Osteoblast (primary cell): ENCODE results near the gene TMCC1. TPM values are rescaled to one million over a fixed set of nuclear protein-coding genes. Genes with fewer than 3 reads are reported as not detected.

Experiments used
- DNase-seq: peaks from one replicate; pipeline ENCODE4 v3.0.0; 2011; ENCODE audit warnings: low spot score, mixed read lengths; ENCODE audit not compliant: insufficient read length; ENCODE audit errors: missing footprints
- H2AFZ ChIP-seq: 2 replicates; pipeline ENCODE4 v1.6.0; 2011; ENCODE audit warnings: mild to moderate bottlenecking, low read length
- H3K27ac ChIP-seq: 2 replicates; pipeline ENCODE4 v1.5.1; 2011; ENCODE audit warnings: mild to moderate bottlenecking, low read depth, low read length, moderate library complexity
- H3K27me3 ChIP-seq: 2 replicates; pipeline ENCODE4 v1.6.0; 2012; ENCODE audit warnings: mild to moderate bottlenecking, control low read depth, inconsistent platforms, low read length, moderate library complexity; ENCODE audit not compliant: insufficient read depth
- H3K36me3 ChIP-seq: 2 replicates; pipeline ENCODE4 v1.5.1; 2011; ENCODE audit warnings: mild to moderate bottlenecking, low read length, control low read depth, moderate library complexity; ENCODE audit not compliant: insufficient read depth
- H3K4me1 ChIP-seq: 2 replicates; pipeline ENCODE4 v1.5.1; 2011; ENCODE audit warnings: mild to moderate bottlenecking, low read length, control low read depth, moderate library complexity; ENCODE audit not compliant: insufficient read depth
- H3K4me2 ChIP-seq: 2 replicates; pipeline ENCODE4 v1.6.0; 2011; ENCODE audit warnings: mild to moderate bottlenecking, low read length; ENCODE audit not compliant: insufficient read depth
- H3K4me3 ChIP-seq: fragments of 200-600 bp; sonication (generic); 3 replicates; pipeline ENCODE4 v1.5.1; 2012; ENCODE audit warnings: mild to moderate bottlenecking, low read length, inconsistent platforms; ENCODE audit not compliant: insufficient read depth
- H3K79me2 ChIP-seq: 2 replicates; pipeline ENCODE4 v1.6.0; 2012; ENCODE audit warnings: mild to moderate bottlenecking, low read length, control low read depth, inconsistent platforms; ENCODE audit not compliant: insufficient read depth
- H3K9me3 ChIP-seq: 2 replicates; pipeline ENCODE4 v1.5.1; 2011; ENCODE audit warnings: low read depth, low read length, control low read depth
- H4K20me1 ChIP-seq: 2 replicates; pipeline ENCODE4 v1.6.0; 2012; ENCODE audit warnings: mild to moderate bottlenecking, low read length, control low read depth; ENCODE audit not compliant: insufficient read depth
- total RNA-seq: library from RNA; depleted of rRNA; stranded (reverse); fragments of >200 nt; gene quantifications from 2 replicates; pipeline ENCODE4 v1.2.3, GENCODE V29; 2012
- TF ChIP-seq, protein P1 (sequence below): IDR thresholded peaks from 2 replicates; pipeline ENCODE4 v1.5.1; 2011; ENCODE audit warnings: mild to moderate bottlenecking, low read depth, low read length, moderate library complexity; ENCODE audit errors: extremely low read depth

The TMCC1 gene
- total RNA-seq, 1 donor: 17.4 TPM

DNA sequence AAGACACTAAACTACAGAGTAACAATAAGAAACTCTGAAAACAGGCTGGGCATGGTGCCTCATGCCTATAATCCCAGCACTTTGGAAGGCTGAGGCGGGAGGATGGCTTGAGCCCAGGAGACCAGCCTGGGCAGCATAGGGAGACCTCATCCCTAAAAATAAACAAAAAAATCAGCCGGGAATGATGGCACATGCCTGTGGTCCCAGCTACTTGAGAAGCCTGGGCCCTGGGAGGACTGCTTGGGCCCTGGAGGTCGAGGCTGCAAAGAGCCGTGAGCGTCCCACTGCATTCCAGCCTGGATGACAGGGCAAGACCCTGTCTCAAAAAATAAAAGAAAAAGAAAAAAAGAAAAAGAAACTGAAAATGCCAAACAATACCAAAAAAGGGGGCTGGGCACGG lies 55.4 kb downstream of the TMCC1 start:
- H3K4me2 ChIP-seq: no peak overlapping the region

DNA sequence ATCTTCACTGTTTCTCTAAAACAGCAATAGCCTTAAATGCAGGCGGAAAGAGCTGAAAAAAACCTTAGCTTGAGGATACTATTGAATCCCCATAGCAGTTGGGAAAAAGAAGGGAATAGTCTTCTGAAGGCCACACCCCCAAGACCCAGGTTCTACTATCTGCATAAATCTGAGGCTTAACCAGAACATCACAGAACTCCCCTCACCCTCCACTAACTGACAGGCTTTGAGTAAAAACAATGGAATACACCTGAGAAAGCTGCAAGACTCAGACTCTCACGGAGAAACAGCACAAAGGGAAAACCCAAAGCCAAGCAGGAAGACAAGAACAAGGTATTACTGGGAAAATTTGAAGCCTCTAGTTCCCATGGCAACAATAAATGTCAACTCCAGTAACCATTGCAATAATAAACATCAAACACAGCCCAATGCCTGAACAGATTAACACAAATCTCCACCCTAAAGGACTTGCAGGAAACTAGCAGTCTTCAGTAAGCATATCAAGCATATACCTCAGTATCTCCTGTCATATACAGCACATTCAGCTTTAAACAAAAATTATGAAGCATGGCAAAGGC lies 56.4 kb downstream of the TMCC1 start:
- H3K4me1 ChIP-seq: peaks cover 9% of the 10 kb centered on the region
- H3K4me2 ChIP-seq: peak overlapping the region; percentile 14
- no peaks in the 10 kb centered on the region for H3K36me3 ChIP-seq
- no peak overlapping the region for H3K4me3 ChIP-seq
- peaks cover 32% of the 10 kb centered on the region for H3K79me2 ChIP-seq
- no peak overlapping the region for H3K27ac ChIP-seq
- no peaks in the 10 kb centered on the region for H3K27me3 ChIP-seq
- TF ChIP-seq, protein P1, sequence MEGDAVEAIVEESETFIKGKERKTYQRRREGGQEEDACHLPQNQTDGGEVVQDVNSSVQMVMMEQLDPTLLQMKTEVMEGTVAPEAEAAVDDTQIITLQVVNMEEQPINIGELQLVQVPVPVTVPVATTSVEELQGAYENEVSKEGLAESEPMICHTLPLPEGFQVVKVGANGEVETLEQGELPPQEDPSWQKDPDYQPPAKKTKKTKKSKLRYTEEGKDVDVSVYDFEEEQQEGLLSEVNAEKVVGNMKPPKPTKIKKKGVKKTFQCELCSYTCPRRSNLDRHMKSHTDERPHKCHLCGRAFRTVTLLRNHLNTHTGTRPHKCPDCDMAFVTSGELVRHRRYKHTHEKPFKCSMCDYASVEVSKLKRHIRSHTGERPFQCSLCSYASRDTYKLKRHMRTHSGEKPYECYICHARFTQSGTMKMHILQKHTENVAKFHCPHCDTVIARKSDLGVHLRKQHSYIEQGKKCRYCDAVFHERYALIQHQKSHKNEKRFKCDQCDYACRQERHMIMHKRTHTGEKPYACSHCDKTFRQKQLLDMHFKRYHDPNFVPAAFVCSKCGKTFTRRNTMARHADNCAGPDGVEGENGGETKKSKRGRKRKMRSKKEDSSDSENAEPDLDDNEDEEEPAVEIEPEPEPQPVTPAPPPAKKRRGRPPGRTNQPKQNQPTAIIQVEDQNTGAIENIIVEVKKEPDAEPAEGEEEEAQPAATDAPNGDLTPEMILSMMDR: no peak
- H4K20me1 ChIP-seq: peaks cover 12% of the 10 kb centered on the region
- no peak for DNase-seq
- no peaks in the 10 kb centered on the region for H3K9me3 ChIP-seq
- H2AFZ ChIP-seq: no peak overlapping the region

More for the DNA sequence above, 55.4 kb downstream of the TMCC1 start:
- no peaks in the 10 kb centered on the region for H3K9me3 ChIP-seq
- H3K27me3 ChIP-seq: no peaks in the 10 kb centered on the region
- TF ChIP-seq, protein P1: no peak
- DNase-seq: no peak
- peaks cover 12% of the 10 kb centered on the region for H4K20me1 ChIP-seq
- no peak overlapping the region for H3K4me3 ChIP-seq
- no peaks in the 10 kb centered on the region for H3K36me3 ChIP-seq
- no peak overlapping the region for H2AFZ ChIP-seq
- H3K27ac ChIP-seq: no peak overlapping the region
- peaks cover 7% of the 10 kb centered on the region for H3K4me1 ChIP-seq
- H3K79me2 ChIP-seq: peaks cover 36% of the 10 kb centered on the region

DNA sequence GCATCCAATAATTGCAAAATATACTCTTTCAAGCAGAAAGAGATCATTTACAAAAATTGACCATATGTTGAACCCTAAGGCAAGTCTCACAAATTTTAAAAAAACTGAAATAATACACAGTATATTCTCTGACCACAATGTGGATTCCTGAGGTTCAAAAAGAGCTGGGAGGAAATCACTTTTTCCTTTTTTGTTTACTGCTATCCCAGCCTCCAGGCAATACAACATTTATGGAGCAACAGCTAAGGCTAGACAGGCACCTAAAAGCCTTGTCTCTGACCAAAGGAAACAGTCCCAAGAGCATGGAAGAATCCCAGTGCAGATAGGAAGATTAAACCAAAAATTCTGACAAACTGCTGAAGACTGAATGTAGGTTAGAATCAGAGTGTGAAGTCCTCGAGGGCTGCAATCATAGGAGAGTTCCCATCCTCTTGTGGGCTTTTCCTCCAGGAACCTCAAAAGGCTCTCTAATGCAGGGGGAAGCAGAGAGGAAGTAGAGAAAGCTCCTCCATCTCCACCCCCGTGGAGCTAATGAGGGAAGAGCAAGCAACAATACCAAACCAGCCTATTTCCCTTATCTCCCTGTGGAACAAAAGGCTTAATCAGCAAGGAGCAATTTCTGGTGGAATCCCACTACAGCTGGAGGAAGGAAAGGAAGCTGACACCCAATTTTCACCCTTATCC lies 57.0 kb downstream of the TMCC1 start:
- Histone ChIP-seq H3K9me3 (no peaks in the 10 kb centered on the region), H3K4me2 (peak overlapping the region; percentile 14), H2AFZ (no peak overlapping the region), H4K20me1 (peaks cover 12% of the 10 kb centered on the region), H3K79me2 (peaks cover 28% of the 10 kb centered on the region), H3K36me3 (no peaks in the 10 kb centered on the region), H3K27ac (peak overlapping the region; percentile 6), H3K27me3 (no peaks in the 10 kb centered on the region), H3K4me1 (peaks cover 14% of the 10 kb centered on the region), H3K4me3 (no peak overlapping the region)
- DNase-seq: no peak
- TF ChIP-seq, protein P1: no peak

DNA sequence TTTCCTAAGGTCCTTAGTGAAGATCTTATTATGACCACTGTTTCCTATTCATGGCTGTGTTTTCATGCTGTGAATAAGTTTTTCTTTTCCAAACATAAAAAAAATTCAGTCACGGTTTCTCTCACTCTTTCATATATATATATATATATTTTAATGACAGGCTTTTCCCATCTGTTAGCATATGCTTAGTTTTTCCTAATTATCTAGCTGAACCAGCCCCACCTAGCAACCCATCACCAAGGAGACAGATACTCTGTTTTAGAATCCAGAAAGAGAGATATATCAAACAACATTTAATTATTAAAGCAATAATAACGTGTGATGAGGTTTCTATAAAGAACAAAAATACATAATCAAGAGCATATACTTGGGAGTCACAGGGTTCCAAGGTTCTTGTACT lies 58.3 kb downstream of the TMCC1 start:
- peak; percentile 10 for DNase-seq
- Histone ChIP-seq H3K27ac (no peak overlapping the region), H3K4me2 (no peak overlapping the region), H2AFZ (no peak overlapping the region), H3K4me3 (no peak overlapping the region), H3K79me2 (peaks cover 25% of the 10 kb centered on the region), H4K20me1 (peaks cover 12% of the 10 kb centered on the region), H3K27me3 (no peaks in the 10 kb centered on the region), H3K4me1 (peaks cover 27% of the 10 kb centered on the region), H3K36me3 (no peaks in the 10 kb centered on the region), H3K9me3 (no peaks in the 10 kb centered on the region)
- TF ChIP-seq, protein P1: no peak
